ENCODE results near the gene ANK3. TPM values are rescaled to one million over a fixed set of nuclear protein-coding genes. Genes with fewer than 3 reads are reported as not detected.

Gene ANK3
- total RNA-seq, 1 donor from 2014 or later = 87.6 TPM

GRCh38 chr10:60350400-60350799 is 39.3 kb downstream of the ANK3 start:
- Mint-ChIP-seq H3K4me3 (ENCODE audit: low read depth) (no peak overlapping the region), H3K27me3 (no peaks in the 10 kb centered on the region), H3K27ac (no peak overlapping the region), H3K36me3 (ENCODE audit: insufficient read depth) (no peaks in the 10 kb centered on the region), H3K4me1 (ENCODE audit: low read depth) (peaks cover 13% of the 10 kb centered on the region), H3K9me3 (ENCODE audit: low read depth) (no peaks in the 10 kb centered on the region)
- TF ChIP-seq CTCF (IDR thresholded peaks at IDR 0.05; ENCODE audit: unreplicated experiment) = no peak
- DNase-seq (ENCODE audit: low spot score, unreplicated experiment) = no peak

GRCh38 chr10:60349426-60349825 is 40.2 kb downstream of the ANK3 start:
- DNase-seq (ENCODE audit: low spot score, unreplicated experiment) = no peak
- H3K27ac Mint-ChIP-seq = no peak overlapping the region
- peaks cover 13% of the 10 kb centered on the region for H3K4me1 Mint-ChIP-seq (ENCODE audit: low read depth)
- no peaks in the 10 kb centered on the region for H3K9me3 Mint-ChIP-seq (ENCODE audit: low read depth)
- H3K27me3 Mint-ChIP-seq = no peaks in the 10 kb centered on the region
- no peak for TF ChIP-seq CTCF (IDR thresholded peaks at IDR 0.05; ENCODE audit: unreplicated experiment)
- H3K36me3 Mint-ChIP-seq (ENCODE audit: insufficient read depth) = no peaks in the 10 kb centered on the region
- no peak overlapping the region for H3K4me3 Mint-ChIP-seq (ENCODE audit: low read depth)

- Mint-ChIP-seq H3K9me3 (ENCODE audit: low read depth) (no peaks in the 10 kb centered on the region), H3K4me3 (ENCODE audit: low read depth) (no peak overlapping the region), H3K4me1 (ENCODE audit: low read depth) (peaks cover 12% of the 10 kb centered on the region), H3K36me3 (ENCODE audit: insufficient read depth) (no peaks in the 10 kb centered on the region), H3K27ac (no peak overlapping the region), H3K27me3 (no peaks in the 10 kb centered on the region)
- no peak for TF ChIP-seq CTCF (IDR thresholded peaks at IDR 0.05; ENCODE audit: unreplicated experiment)
- no peak for DNase-seq (ENCODE audit: low spot score, unreplicated experiment)
These were observed 40.7 kb downstream of the ANK3 start for GRCh38 chr10:60348982-60349381.

DNA sequence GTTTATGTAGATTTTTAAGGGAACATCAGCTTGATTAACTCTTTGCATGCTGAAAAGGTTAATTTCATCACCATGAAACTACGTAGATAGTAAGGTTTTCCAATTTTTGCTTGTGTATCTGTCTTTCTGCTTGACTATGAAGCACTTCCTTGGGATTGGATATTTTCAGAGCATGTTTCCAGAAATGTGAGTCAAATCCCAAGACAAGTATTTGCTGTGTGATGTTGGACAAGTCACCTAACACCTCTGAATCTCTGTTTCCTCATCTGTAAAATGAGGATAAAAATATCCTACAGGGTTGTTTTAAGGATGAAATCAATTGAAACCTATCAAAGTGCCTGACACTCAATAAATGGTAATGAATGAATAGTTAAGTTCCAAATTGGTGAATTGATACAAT is 42.4 kb downstream of the ANK3 start:
- H3K4me3 Mint-ChIP-seq (ENCODE audit: low read depth) = no peak overlapping the region
- H3K27me3 Mint-ChIP-seq = no peaks in the 10 kb centered on the region
- H3K27ac Mint-ChIP-seq = no peak overlapping the region
- no peaks in the 10 kb centered on the region for H3K9me3 Mint-ChIP-seq (ENCODE audit: low read depth)
- no peaks in the 10 kb centered on the region for H3K36me3 Mint-ChIP-seq (ENCODE audit: insufficient read depth)
- no peak for DNase-seq (ENCODE audit: low spot score, unreplicated experiment)
- peaks cover 4% of the 10 kb centered on the region for H3K4me1 Mint-ChIP-seq (ENCODE audit: low read depth)
- TF ChIP-seq CTCF (IDR thresholded peaks at IDR 0.05; ENCODE audit: unreplicated experiment) = no peak

GRCh38 chr10:60346661-60347060 is 43.0 kb downstream of the ANK3 start:
- H3K27ac Mint-ChIP-seq = no peak overlapping the region
- H3K9me3 Mint-ChIP-seq (ENCODE audit: low read depth) = no peaks in the 10 kb centered on the region
- no peak for DNase-seq (ENCODE audit: low spot score, unreplicated experiment)
- no peaks in the 10 kb centered on the region for H3K36me3 Mint-ChIP-seq (ENCODE audit: insufficient read depth)
- peaks cover 4% of the 10 kb centered on the region for H3K4me1 Mint-ChIP-seq (ENCODE audit: low read depth)
- H3K4me3 Mint-ChIP-seq (ENCODE audit: low read depth) = no peak overlapping the region
- TF ChIP-seq CTCF (IDR thresholded peaks at IDR 0.05; ENCODE audit: unreplicated experiment) = no peak
- no peaks in the 10 kb centered on the region for H3K27me3 Mint-ChIP-seq
